Activated T-cell treated with anti-CD3 and anti-CD28 coated beads for 1 hour (primary cell): ENCODE results near the gene PKM.
"Not testable (repeated sequence)": the region's sequence is repeated elsewhere in the genome, so short reads cannot be mapped to it uniquely, and the experiment has no call there.

Experiments
- DNase-seq: peaks from one replicate; pipeline ENCODE4 v3.0.0-alpha.2; 2020; ENCODE audit warnings: low read depth

PKM gene

GRCh38 chr15:72231066-72231832 is at the start of gene PKM:
Gene PKM (minus strand): TSS chr15:72231190. CDS start chr15:72219097, 12,093 bp downstream.
- DNase-seq, result peak; percentile 89

- DNase-seq, result no peak
These were observed 49.8 kb upstream of the PKM start for GRCh38 chr15:72280751-72281150.

- no peak for DNase-seq
These were observed 47.7 kb upstream of the PKM start for GRCh38 chr15:72278737-72279136.

GRCh38 chr15:72276326-72276700 is 45.3 kb upstream of the PKM start:
- DNase-seq, result no peak

- not testable (repeated sequence) for DNase-seq
These were observed 44.8 kb upstream of the PKM start for GRCh38 chr15:72275635-72276325.

- no peak for DNase-seq
These were observed 42.0 kb upstream of the PKM start for GRCh38 chr15:72272997-72273352.

GRCh38 chr15:72272213-72272996 is 41.4 kb upstream of the PKM start, which contains the start of gene PARP6:
Gene PARP6 (minus strand): TSS chr15:72272554. CDS start chr15:72267477, 5,077 bp downstream.
- DNase-seq, result peak; percentile 96

GRCh38 chr15:72271895-72272212 is 40.9 kb upstream of the PKM start:
- no peak for DNase-seq

- no peak for DNase-seq
These were observed 40.2 kb upstream of the PKM start for GRCh38 chr15:72271221-72271620.

GRCh38 chr15:72269739-72270138 is 38.7 kb upstream of the PKM start:
- no peak for DNase-seq

GRCh38 chr15:72265031-72265430 is 34.0 kb upstream of the PKM start:
- no peak for DNase-seq

GRCh38 chr15:72252663-72253299 is 21.8 kb upstream of the PKM start:
- no peak for DNase-seq

GRCh38 chr15:72249142-72249810 is 18.3 kb upstream of the PKM start:
- no peak for DNase-seq

GRCh38 chr15:72248514-72248913 is 17.5 kb upstream of the PKM start:
- DNase-seq, result no peak

- no peak for DNase-seq
These were observed 11.9 kb upstream of the PKM start for GRCh38 chr15:72242775-72243370.

GRCh38 chr15:72239652-72240051 is 8.7 kb upstream of the PKM start:
- no peak for DNase-seq

GRCh38 chr15:72238586-72238985 is 7.6 kb upstream of the PKM start:
- DNase-seq, result no peak

GRCh38 chr15:72237853-72238224 is 6.8 kb upstream of the PKM start:
- no peak for DNase-seq

GRCh38 chr15:72237029-72237852 is 6.3 kb upstream of the PKM start:
- DNase-seq, result peak; percentile 20

- DNase-seq, result no peak
These were observed 5.5 kb upstream of the PKM start for GRCh38 chr15:72236381-72237003.
